Activated CD8-positive, alpha-beta T cell treated with anti-CD3 and anti-CD28 coated beads for 36 hours (primary cell): ENCODE measurements around the gene TREH. TPM values are rescaled to one million over a fixed set of nuclear protein-coding genes. Genes with fewer than 3 reads are reported as not detected.

Experiments used
- ATAC-seq: fragments of 200-7000 bp; cut with Tn5 transposase; one replicate; pipeline ENCODE4 v1.10.0; 2021; ENCODE audit warnings: mild to moderate bottlenecking, moderate library complexity
- CTCF ChIA-PET: fragments of 350-600 bp; sonication (Branson Sonifier 250); formaldehyde crosslinking; loops from one replicate; lab custom pipeline; 2021; ENCODE audit warnings: antibody characterized with exemption; lab: Charles Lee
- POLR2A ChIA-PET: fragments of 350-600 bp; sonication (Branson Sonifier 250); formaldehyde crosslinking; loops from one replicate; lab custom pipeline; 2021; ENCODE audit warnings: antibody characterized with exemption; lab: Charles Lee
- DNase-seq: peaks from one replicate; pipeline ENCODE4 v3.0.0-alpha.2; 2020
- H3K27ac Mint-ChIP-seq: one replicate; pipeline ENCODE4 v1.8.0; 2021; ENCODE audit warnings: mild to moderate bottlenecking, mixed read lengths
- H3K27me3 Mint-ChIP-seq: one replicate; pipeline ENCODE4 v1.8.0; 2021; ENCODE audit warnings: mixed read lengths
- H3K36me3 Mint-ChIP-seq: one replicate; pipeline ENCODE4 v1.8.0; 2021; ENCODE audit warnings: low read depth, mixed read lengths
- H3K4me1 Mint-ChIP-seq: one replicate; pipeline ENCODE4 v1.8.0; 2021; ENCODE audit warnings: low read depth, mixed read lengths
- H3K4me3 Mint-ChIP-seq: one replicate; pipeline ENCODE4 v1.8.0; 2021; ENCODE audit warnings: mild to moderate bottlenecking, moderate library complexity, mixed read lengths
- H3K9me3 Mint-ChIP-seq: one replicate; pipeline ENCODE4 v1.8.0; 2021; ENCODE audit warnings: mixed read lengths
- intact Hi-C: fragments of 100-400 bp; cut with micrococcal nuclease; formaldehyde crosslinking; loops from one replicate; pipeline ENCODE4 v1.10.0; 2022
- total RNA-seq, 2 experiments: library from RNA; stranded (reverse); gene quantifications; one replicate each; pipeline ENCODE4 v1.2.3, GENCODE V29; 2021
- TF ChIP-seq, protein P1 (sequence below): fragments of 200-600 bp; IDR thresholded peaks from one replicate; pipeline ENCODE4 v1.8.0; 2022; ENCODE audit warnings: antibody characterized with exemption, mild to moderate bottlenecking

Gene TREH
- total RNA-seq, 2 experiments from 2014 or later, result not detected

DNA sequence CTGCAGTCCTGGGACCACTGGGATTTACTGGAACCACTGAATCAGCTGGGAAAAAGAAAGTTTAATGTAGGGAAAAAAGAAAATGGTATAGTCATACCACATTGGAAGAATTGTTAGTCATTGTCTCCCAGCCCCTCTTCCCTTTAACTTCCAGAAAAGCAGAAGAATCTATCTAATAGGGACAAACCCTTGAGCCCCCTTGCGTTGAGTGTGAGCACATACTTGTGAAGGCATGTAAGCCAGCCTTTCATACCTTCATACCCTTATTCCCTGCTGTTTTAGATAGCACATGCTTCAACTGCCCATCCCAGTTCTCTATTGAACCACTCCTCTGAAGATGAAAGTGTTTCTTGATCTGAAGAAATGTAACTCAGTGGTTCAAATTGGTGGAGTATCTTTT, 6.6 kb downstream of the TREH start:
- peaks cover 12% of the 10 kb centered on the region for H3K9me3 Mint-ChIP-seq

DNA sequence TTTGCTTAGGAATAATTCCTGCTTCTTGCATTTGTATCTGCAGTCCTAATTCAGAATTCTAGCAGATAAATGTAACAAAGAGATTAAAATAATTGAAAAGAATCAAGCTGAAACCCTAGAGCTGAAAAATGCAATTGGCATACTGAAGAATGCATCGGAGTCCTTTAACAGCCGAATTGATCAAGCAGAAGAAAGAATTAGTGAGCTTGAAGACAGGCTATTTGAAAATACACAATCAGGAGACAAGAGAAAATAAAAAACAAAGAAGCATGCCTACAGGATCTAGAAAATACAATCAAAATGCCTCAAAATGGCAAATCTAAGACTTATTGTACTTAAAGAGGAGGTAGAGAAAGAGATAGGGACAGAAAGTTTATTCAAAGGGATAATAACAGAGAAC, 8.2 kb downstream of the TREH start:
- H3K36me3 Mint-ChIP-seq, result no peaks in the 10 kb centered on the region
- peaks cover 10% of the 10 kb centered on the region for H3K9me3 Mint-ChIP-seq
- TF ChIP-seq, protein P1, sequence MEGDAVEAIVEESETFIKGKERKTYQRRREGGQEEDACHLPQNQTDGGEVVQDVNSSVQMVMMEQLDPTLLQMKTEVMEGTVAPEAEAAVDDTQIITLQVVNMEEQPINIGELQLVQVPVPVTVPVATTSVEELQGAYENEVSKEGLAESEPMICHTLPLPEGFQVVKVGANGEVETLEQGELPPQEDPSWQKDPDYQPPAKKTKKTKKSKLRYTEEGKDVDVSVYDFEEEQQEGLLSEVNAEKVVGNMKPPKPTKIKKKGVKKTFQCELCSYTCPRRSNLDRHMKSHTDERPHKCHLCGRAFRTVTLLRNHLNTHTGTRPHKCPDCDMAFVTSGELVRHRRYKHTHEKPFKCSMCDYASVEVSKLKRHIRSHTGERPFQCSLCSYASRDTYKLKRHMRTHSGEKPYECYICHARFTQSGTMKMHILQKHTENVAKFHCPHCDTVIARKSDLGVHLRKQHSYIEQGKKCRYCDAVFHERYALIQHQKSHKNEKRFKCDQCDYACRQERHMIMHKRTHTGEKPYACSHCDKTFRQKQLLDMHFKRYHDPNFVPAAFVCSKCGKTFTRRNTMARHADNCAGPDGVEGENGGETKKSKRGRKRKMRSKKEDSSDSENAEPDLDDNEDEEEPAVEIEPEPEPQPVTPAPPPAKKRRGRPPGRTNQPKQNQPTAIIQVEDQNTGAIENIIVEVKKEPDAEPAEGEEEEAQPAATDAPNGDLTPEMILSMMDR, result no peak
- no peak for ATAC-seq
- ChIA-PET POLR2A (no interaction called here), CTCF (interaction anchor here (1.1 to 5.8 kb wide), 3 partner anchors 12 to 19 kb away, joined by 4 to 24 read pairs (median 14); no protein-coding TSS in a partner anchor)
- no peaks in the 10 kb centered on the region for H3K27me3 Mint-ChIP-seq
- DNase-seq, result no peak
- H3K4me1 Mint-ChIP-seq, result peaks cover 2% of the 10 kb centered on the region
- intact Hi-C loops, result no loop called here
- no peak overlapping the region for H3K27ac Mint-ChIP-seq
- no peak overlapping the region for H3K4me3 Mint-ChIP-seq

More for the DNA sequence above, 6.6 kb downstream of the TREH start:
- ATAC-seq (no peak), DNase-seq (no peak)
- TF ChIP-seq, protein P1, result no peak
- intact Hi-C loops, result no loop called here
- no peak overlapping the region for H3K4me3 Mint-ChIP-seq
- ChIA-PET CTCF (no interaction called here), POLR2A (no interaction called here)
- H3K27ac Mint-ChIP-seq, result no peak overlapping the region
- H3K27me3 Mint-ChIP-seq, result no peaks in the 10 kb centered on the region
- H3K4me1 Mint-ChIP-seq, result no peaks in the 10 kb centered on the region
- H3K36me3 Mint-ChIP-seq, result no peaks in the 10 kb centered on the region

DNA sequence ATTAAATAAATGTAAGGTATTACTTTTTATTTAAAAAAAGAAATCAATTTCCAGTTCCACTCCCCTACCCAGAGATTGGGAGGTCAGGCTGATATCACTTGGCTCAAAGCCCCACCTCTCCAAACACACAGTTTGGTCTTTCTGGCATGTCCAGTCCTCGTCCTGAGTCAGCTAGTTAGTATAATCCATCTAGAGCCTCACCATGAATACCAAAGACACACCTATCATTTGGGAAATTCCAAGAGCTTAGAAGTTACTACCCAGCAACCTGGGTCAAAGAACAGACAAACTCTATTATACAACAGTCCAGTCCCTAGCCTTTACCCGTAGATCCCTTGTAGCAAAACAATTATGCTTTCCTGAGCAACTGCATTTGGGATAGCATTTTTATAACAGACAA, 9.4 kb downstream of the TREH start:
- intact Hi-C loops, result no loop called here
- DNase-seq (no peak), ATAC-seq (no peak)
- H3K27ac Mint-ChIP-seq, result no peak overlapping the region
- TF ChIP-seq, protein P1, result no peak
- ChIA-PET POLR2A (no interaction called here), CTCF (interaction anchor here (1.2 to 5.8 kb wide), 5 partner anchors 10 to 75 kb away, joined by 3 to 24 read pairs (median 8); no protein-coding TSS in a partner anchor)
- H3K27me3 Mint-ChIP-seq, result no peaks in the 10 kb centered on the region
- H3K9me3 Mint-ChIP-seq, result peaks cover 10% of the 10 kb centered on the region
- H3K4me3 Mint-ChIP-seq, result no peak overlapping the region
- H3K36me3 Mint-ChIP-seq, result no peaks in the 10 kb centered on the region
- peaks cover 4% of the 10 kb centered on the region for H3K4me1 Mint-ChIP-seq

DNA sequence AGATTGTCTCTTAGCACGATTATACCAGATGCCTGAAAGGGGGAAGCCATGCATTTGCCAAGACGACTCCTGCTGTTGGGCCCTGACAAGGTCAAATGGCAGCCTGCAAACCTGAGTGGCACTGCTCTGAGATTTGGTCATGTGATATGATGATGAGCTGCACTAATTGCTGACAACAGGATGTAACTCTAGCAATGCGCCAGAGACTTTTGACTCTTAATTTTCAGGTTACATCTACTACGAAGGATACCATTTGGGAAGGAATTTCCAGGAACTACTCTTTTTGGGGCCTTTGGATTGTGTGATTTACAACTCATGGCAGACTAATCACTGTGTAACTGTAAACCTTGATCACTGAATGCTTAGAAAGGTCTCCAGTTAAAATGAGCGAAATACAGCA, 13.1 kb downstream of the TREH start:
- CTCF ChIA-PET, result interaction anchor here (3.5 to 5.8 kb wide), 2 partner anchors 9 to 24 kb away, joined by 8 to 24 read pairs; no protein-coding TSS in a partner anchor
- POLR2A ChIA-PET, result interaction anchor here (1.0 kb wide), 1 partner anchor 8 kb away, joined by 3 read pairs; no protein-coding TSS in a partner anchor
- intact Hi-C loops, result no loop called here
- peaks cover 4% of the 10 kb centered on the region for H3K4me1 Mint-ChIP-seq
- H3K36me3 Mint-ChIP-seq, result no peaks in the 10 kb centered on the region
- DNase-seq (no peak), ATAC-seq (no peak)
- H3K27me3 Mint-ChIP-seq, result no peaks in the 10 kb centered on the region
- peaks cover 7% of the 10 kb centered on the region for H3K9me3 Mint-ChIP-seq
- H3K27ac Mint-ChIP-seq, result no peak overlapping the region
- TF ChIP-seq, protein P1, result no peak
- no peak overlapping the region for H3K4me3 Mint-ChIP-seq

DNA sequence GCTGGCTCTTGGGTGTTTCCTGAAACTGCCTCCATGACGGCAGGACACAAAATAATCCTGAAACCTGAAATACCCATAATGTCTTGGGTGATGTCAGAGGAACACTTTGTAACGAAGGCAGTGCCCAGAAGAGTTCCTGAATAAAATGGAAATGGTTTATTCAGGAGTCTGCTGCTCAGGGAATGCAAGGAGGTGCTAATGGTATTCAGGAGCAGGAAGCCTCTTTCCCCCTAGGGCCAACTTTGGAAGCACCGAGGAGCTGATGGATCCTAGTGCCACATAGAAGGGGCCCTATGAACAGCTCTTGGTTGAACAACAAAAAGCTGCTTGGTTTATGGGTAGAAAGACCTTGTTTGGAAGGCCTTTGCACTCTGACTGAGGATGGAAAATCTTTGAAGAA, 15.5 kb downstream of the TREH start:
- intact Hi-C loops, result no loop called here
- ATAC-seq, result no peak
- Mint-ChIP-seq H3K9me3 (no peaks in the 10 kb centered on the region), H3K27me3 (no peaks in the 10 kb centered on the region), H3K4me1 (peaks cover 4% of the 10 kb centered on the region), H3K36me3 (no peaks in the 10 kb centered on the region), H3K4me3 (no peak overlapping the region), H3K27ac (no peak overlapping the region)
- ChIA-PET CTCF (interaction anchor here (1.7 to 2.3 kb wide), 2 partner anchors 25 to 70 kb away, joined by 7 to 11 read pairs; no protein-coding TSS in a partner anchor), POLR2A (no interaction called here)
- DNase-seq, result no peak
- TF ChIP-seq, protein P1, result no peak
